ENCODE measurements around the gene IGSF23.
"Not testable (repeated sequence)": the region's sequence is repeated elsewhere in the genome, so short reads cannot be mapped to it uniquely, and the experiment has no call there.

IGSF23 gene

DNA sequence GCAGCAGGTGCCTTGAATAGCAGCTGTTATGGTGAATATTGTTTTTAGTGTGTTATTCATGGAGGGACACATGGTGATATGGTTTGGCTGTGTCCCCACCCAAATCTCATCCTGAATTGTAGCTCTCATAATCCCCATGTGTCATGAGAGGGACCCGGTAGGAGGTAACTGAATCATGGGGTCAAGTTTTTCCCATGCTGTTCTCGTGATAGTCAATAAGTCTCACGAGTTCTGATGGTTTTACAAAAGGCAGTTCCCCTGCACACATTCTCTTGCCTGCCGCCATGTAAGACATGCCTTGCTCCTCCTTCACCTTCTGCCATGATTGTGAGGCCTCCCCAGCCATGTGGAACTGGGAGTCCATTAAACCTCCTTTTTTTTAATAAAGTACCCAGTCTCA is 12.3 kb downstream of the IGSF23 start:
- peak overlapping the region; percentile 78 for H3K27ac ChIP-seq (ENCODE audit: low read depth, low read length)
- not testable (repeated sequence) for H2AFZ ChIP-seq (ENCODE audit: low read length, unreplicated experiment); H3K27me3 ChIP-seq (ENCODE audit: insufficient read depth, low read length); H3K4me3 ChIP-seq (ENCODE audit: low read depth, low read length); H3K36me3 ChIP-seq (ENCODE audit: insufficient read depth, low read length); H3K79me2 ChIP-seq (ENCODE audit: control insufficient read depth, insufficient read depth, low read length, unreplicated experiment)
- peaks cover 12% of the 10 kb centered on the region for H3K4me1 ChIP-seq (ENCODE audit: control insufficient read depth, insufficient read depth, low read length, unreplicated experiment)

DNA sequence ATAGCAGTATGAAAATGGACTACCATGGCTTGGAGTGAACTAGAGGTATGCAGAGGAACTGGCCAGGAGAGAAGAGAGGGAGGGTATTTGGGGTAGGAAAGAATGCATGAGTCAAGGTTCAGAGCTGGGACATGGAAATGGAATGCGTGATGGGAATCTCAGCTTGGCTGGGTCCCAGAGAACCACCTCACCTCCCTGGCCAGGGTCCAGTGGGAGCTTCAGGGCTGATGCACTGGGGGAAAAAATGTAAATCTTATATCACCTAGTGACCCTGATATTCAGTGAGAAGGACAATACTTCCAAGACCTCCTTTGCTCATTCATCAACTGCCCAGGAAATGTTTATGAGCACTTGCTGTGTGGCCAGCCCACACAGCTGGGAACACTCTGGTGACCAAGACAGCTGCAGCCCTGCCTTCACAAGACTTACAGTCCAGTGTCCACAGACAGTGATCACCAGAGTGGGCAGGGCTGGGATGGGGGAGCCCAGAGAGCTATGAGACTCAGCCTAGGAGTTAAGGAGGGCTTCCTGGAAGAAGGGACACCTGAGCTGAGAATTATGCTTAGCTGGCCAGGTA is 12.8 kb downstream of the IGSF23 start:
- Histone ChIP-seq H3K79me2 (ENCODE audit: control insufficient read depth, insufficient read depth, low read length, unreplicated experiment) (no peaks in the 10 kb centered on the region), H3K36me3 (ENCODE audit: insufficient read depth, low read length) (peaks cover 5% of the 10 kb centered on the region; the same call in 1 of the 2 replicates), H3K27me3 (ENCODE audit: insufficient read depth, low read length) (no peaks in the 10 kb centered on the region), H3K27ac (ENCODE audit: low read depth, low read length) (peak overlapping the region; percentile 78), H3K4me3 (ENCODE audit: low read depth, low read length) (no peak overlapping the region), H2AFZ (ENCODE audit: low read length, unreplicated experiment) (no peak overlapping the region), H3K4me1 (ENCODE audit: control insufficient read depth, insufficient read depth, low read length, unreplicated experiment) (peaks cover 12% of the 10 kb centered on the region)

DNA sequence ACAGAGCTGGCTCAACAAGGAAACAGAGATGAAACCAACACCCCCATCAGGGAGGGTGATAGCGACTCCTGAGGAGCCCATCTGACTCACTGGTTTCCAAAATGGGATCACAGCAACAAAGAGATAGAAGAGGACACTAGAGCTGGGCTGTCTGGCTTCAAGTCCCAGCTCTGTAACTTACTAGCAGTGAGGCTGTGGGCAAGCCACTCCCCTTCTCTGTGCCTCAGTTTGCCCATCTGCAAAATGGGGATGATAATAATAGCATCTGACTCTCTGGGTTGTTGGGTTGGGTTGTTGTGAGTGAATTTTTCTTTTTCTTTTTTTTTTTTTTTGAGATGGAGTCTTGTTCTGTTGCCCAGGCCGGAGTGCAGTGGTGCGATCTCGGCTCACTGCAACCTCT is 14.3 kb downstream of the IGSF23 start:
- H3K79me2 ChIP-seq (ENCODE audit: control insufficient read depth, insufficient read depth, low read length, unreplicated experiment): no peaks in the 10 kb centered on the region
- no peaks in the 10 kb centered on the region for H3K27me3 ChIP-seq (ENCODE audit: insufficient read depth, low read length)
- H3K4me3 ChIP-seq (ENCODE audit: low read depth, low read length): no peak overlapping the region
- peaks cover 12% of the 10 kb centered on the region for H3K4me1 ChIP-seq (ENCODE audit: control insufficient read depth, insufficient read depth, low read length, unreplicated experiment)
- no peak overlapping the region for H3K27ac ChIP-seq (ENCODE audit: low read depth, low read length)
- H2AFZ ChIP-seq (ENCODE audit: low read length, unreplicated experiment): no peak overlapping the region
- peaks cover 5% of the 10 kb centered on the region; the same call in 1 of the 2 replicates for H3K36me3 ChIP-seq (ENCODE audit: insufficient read depth, low read length)

DNA sequence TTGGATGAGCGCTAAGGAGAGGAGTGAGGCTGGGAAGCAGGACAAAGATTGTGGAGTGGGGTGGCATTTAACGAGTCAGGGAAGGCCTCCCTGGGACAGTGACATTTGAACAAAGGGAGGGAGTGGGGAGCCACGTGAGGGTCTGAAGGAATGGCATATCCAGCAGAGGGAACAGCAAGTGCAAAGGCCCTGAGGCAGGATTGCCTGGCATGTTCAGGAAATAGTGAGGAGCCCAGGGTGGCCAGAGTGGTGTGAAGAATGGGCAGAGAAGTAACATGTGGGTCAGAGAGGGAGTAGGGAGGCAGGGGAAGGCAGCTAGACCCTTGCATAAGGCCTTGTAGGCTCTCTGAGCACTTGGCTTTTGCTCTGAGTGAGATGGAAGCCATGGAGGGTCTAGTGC is 15.4 kb downstream of the IGSF23 start:
- H3K36me3 ChIP-seq (ENCODE audit: insufficient read depth, low read length): peaks cover 5% of the 10 kb centered on the region; the same call in 1 of the 2 replicates
- no peak overlapping the region for H3K27ac ChIP-seq (ENCODE audit: low read depth, low read length)
- H2AFZ ChIP-seq (ENCODE audit: low read length, unreplicated experiment): no peak overlapping the region
- H3K4me3 ChIP-seq (ENCODE audit: low read depth, low read length): no peak overlapping the region
- no peaks in the 10 kb centered on the region for H3K79me2 ChIP-seq (ENCODE audit: control insufficient read depth, insufficient read depth, low read length, unreplicated experiment)
- H3K4me1 ChIP-seq (ENCODE audit: control insufficient read depth, insufficient read depth, low read length, unreplicated experiment): peaks cover 7% of the 10 kb centered on the region
- no peaks in the 10 kb centered on the region for H3K27me3 ChIP-seq (ENCODE audit: insufficient read depth, low read length)

DNA sequence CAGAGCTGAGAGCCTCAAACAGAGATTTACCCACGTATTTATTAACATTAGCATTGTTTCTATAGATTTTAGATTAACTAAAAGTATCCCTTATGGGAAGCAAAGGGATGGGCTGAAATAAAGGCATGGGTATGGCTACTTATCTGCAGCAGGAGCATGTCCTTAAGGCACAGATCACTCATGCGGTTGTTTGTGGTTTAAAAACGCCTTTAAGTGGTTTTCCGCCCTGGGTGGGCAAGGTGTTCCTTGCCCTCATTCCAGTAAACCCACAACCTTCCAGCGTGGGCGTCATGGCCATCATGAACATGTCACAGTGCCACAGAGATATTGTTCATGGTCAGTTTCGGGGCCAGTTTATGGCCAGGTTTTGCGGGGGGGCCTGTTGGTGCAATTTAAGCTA is 18.2 kb downstream of the IGSF23 start:
- H3K79me2 ChIP-seq (ENCODE audit: control insufficient read depth, insufficient read depth, low read length, unreplicated experiment); H3K27me3 ChIP-seq (ENCODE audit: insufficient read depth, low read length); H3K27ac ChIP-seq (ENCODE audit: low read depth, low read length); H3K4me3 ChIP-seq (ENCODE audit: low read depth, low read length); H3K36me3 ChIP-seq (ENCODE audit: insufficient read depth, low read length); H2AFZ ChIP-seq (ENCODE audit: low read length, unreplicated experiment): not testable (repeated sequence)
- H3K4me1 ChIP-seq (ENCODE audit: control insufficient read depth, insufficient read depth, low read length, unreplicated experiment): peaks cover 14% of the 10 kb centered on the region

DNA sequence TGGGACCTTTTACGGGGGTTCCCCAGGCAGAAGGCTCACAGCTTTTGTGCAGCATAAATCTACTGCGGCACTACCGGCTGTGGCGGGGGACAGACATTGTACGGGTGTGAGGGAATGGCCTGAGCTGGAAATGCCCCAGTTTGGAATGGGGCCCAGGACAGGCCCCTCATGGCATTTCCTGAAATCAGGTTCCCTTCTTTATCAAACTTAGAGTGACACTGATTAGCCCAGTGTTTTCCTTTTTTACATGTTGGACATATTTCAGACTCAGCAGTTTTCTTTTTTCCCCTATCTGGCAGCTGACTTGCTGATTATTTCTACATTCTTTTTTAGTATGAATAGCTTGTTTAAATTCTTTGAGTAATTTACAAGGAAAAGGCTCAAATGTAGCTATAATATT is 20.7 kb downstream of the IGSF23 start:
- H3K27me3 ChIP-seq (ENCODE audit: insufficient read depth, low read length); H3K79me2 ChIP-seq (ENCODE audit: control insufficient read depth, insufficient read depth, low read length, unreplicated experiment); H2AFZ ChIP-seq (ENCODE audit: low read length, unreplicated experiment); H3K36me3 ChIP-seq (ENCODE audit: insufficient read depth, low read length); H3K27ac ChIP-seq (ENCODE audit: low read depth, low read length); H3K4me3 ChIP-seq (ENCODE audit: low read depth, low read length): not testable (repeated sequence)
- peaks cover 12% of the 10 kb centered on the region for H3K4me1 ChIP-seq (ENCODE audit: control insufficient read depth, insufficient read depth, low read length, unreplicated experiment)

DNA sequence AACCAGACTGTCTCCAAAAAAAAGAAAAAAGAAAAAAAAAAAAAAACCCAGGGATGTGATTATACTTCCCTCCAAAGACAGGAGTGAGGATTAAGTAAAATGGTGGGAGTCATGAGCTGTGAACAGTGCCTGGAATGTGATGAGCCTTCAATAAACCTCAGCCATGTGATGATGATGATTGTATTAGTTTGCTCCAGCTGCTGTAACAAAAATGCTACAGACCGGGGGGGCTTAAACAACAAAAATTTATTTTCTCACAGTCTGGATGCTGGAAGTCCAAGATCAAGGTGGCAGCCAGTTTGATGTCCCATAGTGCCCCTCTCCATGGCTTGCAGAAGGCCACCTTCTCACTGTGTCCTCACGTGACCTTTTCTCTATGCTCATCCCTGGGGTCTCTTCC is 21.4 kb downstream of the IGSF23 start:
- Histone ChIP-seq H3K36me3 (ENCODE audit: insufficient read depth, low read length) (no peaks in the 10 kb centered on the region), H2AFZ (ENCODE audit: low read length, unreplicated experiment) (no peak overlapping the region), H3K27me3 (ENCODE audit: insufficient read depth, low read length) (no peaks in the 10 kb centered on the region), H3K79me2 (ENCODE audit: control insufficient read depth, insufficient read depth, low read length, unreplicated experiment) (no peaks in the 10 kb centered on the region), H3K4me1 (ENCODE audit: control insufficient read depth, insufficient read depth, low read length, unreplicated experiment) (peaks cover 12% of the 10 kb centered on the region), H3K27ac (ENCODE audit: low read depth, low read length) (no peak overlapping the region), H3K4me3 (ENCODE audit: low read depth, low read length) (no peak overlapping the region)

DNA sequence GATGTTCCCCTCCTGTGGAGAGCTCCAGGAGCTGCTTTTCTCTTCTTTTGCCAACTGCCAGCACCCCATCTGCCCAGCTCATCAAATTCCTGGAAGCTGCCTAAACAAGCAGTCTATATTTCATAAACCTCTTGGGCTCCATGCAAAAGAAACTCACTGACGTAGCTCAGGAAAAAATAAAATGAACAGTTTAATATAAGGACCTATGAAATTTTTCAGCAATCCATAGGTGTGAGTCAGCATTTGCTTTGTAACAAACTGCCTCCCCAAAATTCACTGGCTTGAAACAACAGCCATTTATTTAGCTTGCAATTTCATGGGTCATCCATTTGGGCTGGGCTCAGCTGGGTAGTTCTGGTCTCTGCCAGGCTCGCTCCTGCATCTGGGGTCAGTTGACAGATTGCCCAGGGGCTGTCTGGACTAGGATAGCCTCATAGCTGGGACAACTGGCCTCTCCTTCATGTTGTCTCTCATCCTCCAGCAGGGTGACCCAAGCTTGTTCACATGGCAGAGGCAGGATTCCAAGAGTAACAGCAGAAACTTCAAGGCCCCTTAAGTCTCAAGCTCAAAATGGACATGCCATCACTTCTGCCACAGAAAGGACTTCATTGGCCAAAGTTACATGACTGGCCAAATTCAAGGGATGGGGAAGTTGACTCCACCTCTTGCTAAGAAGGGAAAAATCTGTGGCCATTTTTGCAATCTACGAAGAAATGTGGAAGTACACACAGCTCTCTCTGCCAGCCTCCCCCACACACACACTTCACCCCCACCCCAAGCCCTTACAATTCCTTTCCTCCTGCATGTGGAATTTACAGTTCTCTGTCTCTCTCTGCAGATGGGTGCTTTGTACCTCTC is 22.4 kb downstream of the IGSF23 start:
- Histone ChIP-seq H3K4me1 (ENCODE audit: control insufficient read depth, insufficient read depth, low read length, unreplicated experiment) (peaks cover 21% of the 10 kb centered on the region), H3K4me3 (ENCODE audit: low read depth, low read length) (no peak overlapping the region), H3K27ac (ENCODE audit: low read depth, low read length) (peak overlapping the region; percentile 46), H3K27me3 (ENCODE audit: insufficient read depth, low read length) (no peaks in the 10 kb centered on the region), H3K79me2 (ENCODE audit: control insufficient read depth, insufficient read depth, low read length, unreplicated experiment) (no peaks in the 10 kb centered on the region), H2AFZ (ENCODE audit: low read length, unreplicated experiment) (no peak overlapping the region), H3K36me3 (ENCODE audit: insufficient read depth, low read length) (no peaks in the 10 kb centered on the region)

DNA sequence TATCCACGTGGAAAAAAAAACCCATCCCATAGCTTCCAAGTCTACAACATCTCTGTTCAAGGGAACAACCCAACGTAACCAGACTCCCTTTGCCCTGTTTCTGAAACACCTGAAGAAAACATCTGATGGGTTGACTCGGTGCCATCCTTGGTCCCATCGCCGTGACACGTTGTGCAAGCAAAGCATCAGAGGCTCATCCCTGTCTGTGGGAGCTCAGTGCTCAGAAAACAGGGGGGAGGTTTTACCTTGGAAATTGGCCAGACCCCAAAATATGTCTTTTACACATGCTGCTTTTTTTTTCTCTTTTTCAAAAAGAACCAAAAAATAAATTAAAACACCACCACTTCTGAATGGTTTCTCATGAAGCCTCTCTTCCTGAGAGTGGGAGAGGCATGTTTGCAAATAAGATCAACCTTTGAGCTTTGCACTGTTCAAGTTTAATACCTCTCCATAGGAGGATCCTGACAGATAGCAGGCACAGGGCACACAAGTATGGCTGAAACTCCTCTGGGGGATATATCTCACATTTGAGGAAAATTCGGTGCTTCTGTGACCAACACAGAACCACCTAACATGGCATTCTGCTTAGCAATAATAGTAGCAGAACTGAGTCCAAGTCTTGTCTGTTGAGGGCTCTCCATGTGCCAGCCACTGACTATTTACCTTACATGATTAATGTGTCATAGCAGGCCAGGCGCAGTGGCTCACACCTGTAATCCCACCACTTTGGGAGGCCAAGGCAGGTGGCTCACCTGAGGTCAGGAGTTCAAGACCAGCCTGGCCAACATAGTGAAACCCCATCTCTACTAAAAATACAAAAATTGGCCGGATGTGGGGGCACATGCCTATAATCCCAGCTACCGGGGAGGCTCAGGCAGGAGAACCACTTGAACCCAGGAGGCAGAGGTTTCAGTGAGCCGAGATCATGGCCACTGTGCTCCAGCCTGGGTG is 23.4 kb downstream of the IGSF23 start:
- Histone ChIP-seq H3K4me3 (ENCODE audit: low read depth, low read length) (no peak overlapping the region), H3K4me1 (ENCODE audit: control insufficient read depth, insufficient read depth, low read length, unreplicated experiment) (peaks cover 27% of the 10 kb centered on the region), H3K79me2 (ENCODE audit: control insufficient read depth, insufficient read depth, low read length, unreplicated experiment) (no peaks in the 10 kb centered on the region), H3K27me3 (ENCODE audit: insufficient read depth, low read length) (no peaks in the 10 kb centered on the region), H3K36me3 (ENCODE audit: insufficient read depth, low read length) (no peaks in the 10 kb centered on the region), H2AFZ (ENCODE audit: low read length, unreplicated experiment) (no peak overlapping the region), H3K27ac (ENCODE audit: low read depth, low read length) (no peak overlapping the region)

DNA sequence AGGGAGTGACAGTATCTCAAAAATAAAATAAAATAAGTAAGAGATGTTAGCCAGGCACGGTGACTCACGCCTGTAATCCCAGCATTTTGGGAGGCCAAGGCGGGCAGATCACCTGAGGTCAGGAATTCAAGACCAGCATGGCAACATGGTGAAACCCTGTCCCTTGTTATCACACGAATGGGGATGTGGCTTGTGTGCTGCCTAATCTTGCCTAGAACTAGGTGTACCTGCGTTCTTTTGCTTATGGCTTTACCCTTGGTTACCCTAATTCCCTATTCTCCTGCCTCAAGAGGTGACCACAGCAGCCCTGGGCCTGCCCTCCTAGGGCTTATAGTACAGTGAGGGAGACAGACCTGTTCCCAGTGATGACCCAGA is 24.0 kb downstream of the IGSF23 start:
- Histone ChIP-seq H3K27ac (ENCODE audit: low read depth, low read length) (no peak overlapping the region), H3K4me3 (ENCODE audit: low read depth, low read length) (no peak overlapping the region), H3K79me2 (ENCODE audit: control insufficient read depth, insufficient read depth, low read length, unreplicated experiment) (no peaks in the 10 kb centered on the region), H2AFZ (ENCODE audit: low read length, unreplicated experiment) (no peak overlapping the region), H3K4me1 (ENCODE audit: control insufficient read depth, insufficient read depth, low read length, unreplicated experiment) (peaks cover 27% of the 10 kb centered on the region), H3K36me3 (ENCODE audit: insufficient read depth, low read length) (no peaks in the 10 kb centered on the region), H3K27me3 (ENCODE audit: insufficient read depth, low read length) (no peaks in the 10 kb centered on the region)
